SK-N-SH treated with all-trans-retinoic acid at 6 μM for 48 hours (cell line): ENCODE data around the gene DCTN2.

Experiments
- ARNTL ChIP-seq: fragments of 450-650 bp; formaldehyde crosslinking; IDR thresholded peaks from 2 replicates; pipeline ENCODE4 v1.5.0; 2020; ENCODE audit warnings: low read depth, mild to moderate bottlenecking, moderate library complexity, borderline replicate concordance
- CREB5 ChIP-seq: fragments of 250-450 bp; sonication (Bioruptor Pico); IDR thresholded peaks from 2 replicates; pipeline ENCODE4 v1.5.1; 2020; ENCODE audit warnings: low read depth, mild to moderate bottlenecking, moderate library complexity
- CSRNP3 ChIP-seq: fragments of 250-450 bp; sonication (Bioruptor Pico); IDR thresholded peaks from 2 replicates; pipeline ENCODE4 v1.5.1; 2021; ENCODE audit warnings: mild to moderate bottlenecking, moderate library complexity
- PATZ1 ChIP-seq: fragments of 250-450 bp; sonication (Bioruptor Pico); IDR thresholded peaks from 2 replicates; pipeline ENCODE4 v1.8.0; 2020; ENCODE audit warnings: mild to moderate bottlenecking, moderate library complexity, borderline replicate concordance
- SNAI2 ChIP-seq: fragments of 250-450 bp; sonication (Bioruptor Pico); IDR thresholded peaks from 2 replicates; pipeline ENCODE4 v1.5.0; 2020; ENCODE audit warnings: mild to moderate bottlenecking, moderate library complexity
- TCF4 ChIP-seq: fragments of 250-450 bp; sonication (Bioruptor Pico); IDR thresholded peaks from 2 replicates; pipeline ENCODE4 v1.8.0; 2021; ENCODE audit warnings: mild to moderate bottlenecking, moderate library complexity, borderline replicate concordance
- TSHZ2 ChIP-seq: fragments of 250-450 bp; sonication (Bioruptor Pico); IDR thresholded peaks from 2 replicates; pipeline ENCODE4 v1.5.0; 2020; ENCODE audit warnings: mild to moderate bottlenecking, moderate library complexity
- ZFP30 ChIP-seq: fragments of 450-650 bp; formaldehyde crosslinking; IDR thresholded peaks from 2 replicates; pipeline ENCODE4 v1.5.0; 2022; ENCODE audit warnings: mild to moderate bottlenecking, moderate library complexity
- ZNF8 ChIP-seq: fragments of 450-650 bp; formaldehyde crosslinking; IDR thresholded peaks from 2 replicates; pipeline ENCODE4 v1.5.0; 2020; ENCODE audit warnings: mild to moderate bottlenecking, moderate library complexity

- no peak for TF ChIP-seq CSRNP3 (CRISPR knock-in tag)
- no peak for TF ChIP-seq SNAI2 (CRISPR knock-in tag)
- TF ChIP-seq ARNTL: no peak
- TF ChIP-seq TCF4 (CRISPR knock-in tag): no peak
- no peak for TF ChIP-seq PATZ1 (CRISPR knock-in tag)
- TF ChIP-seq TSHZ2 (CRISPR knock-in tag): no peak
- TF ChIP-seq ZFP30 (CRISPR knock-in tag): no peak
- no peak for TF ChIP-seq ZNF8 (CRISPR knock-in tag)
- no peak for TF ChIP-seq CREB5
These were observed 63.5 kb downstream of the DCTN2 start for GRCh38 chr12:57483466-57483865.
